NT2/D1 (cell line): ENCODE data around the gene SLC7A9.

Source experiments
- SUZ12 ChIP-seq: IDR thresholded peaks from 2 replicates; pipeline ENCODE4 v1.6.1; 2011; ENCODE audit not compliant: insufficient read length, insufficient read depth; ENCODE audit errors: extremely low read depth
- YY1 ChIP-seq: IDR thresholded peaks from 2 replicates; pipeline ENCODE4 v1.6.1; 2011; ENCODE audit not compliant: insufficient read length, insufficient read depth
- ZNF274 ChIP-seq: IDR thresholded peaks from 2 replicates; pipeline ENCODE4 v1.6.1; 2011; ENCODE audit warnings: mild to moderate bottlenecking, low read depth, low read length

DNA sequence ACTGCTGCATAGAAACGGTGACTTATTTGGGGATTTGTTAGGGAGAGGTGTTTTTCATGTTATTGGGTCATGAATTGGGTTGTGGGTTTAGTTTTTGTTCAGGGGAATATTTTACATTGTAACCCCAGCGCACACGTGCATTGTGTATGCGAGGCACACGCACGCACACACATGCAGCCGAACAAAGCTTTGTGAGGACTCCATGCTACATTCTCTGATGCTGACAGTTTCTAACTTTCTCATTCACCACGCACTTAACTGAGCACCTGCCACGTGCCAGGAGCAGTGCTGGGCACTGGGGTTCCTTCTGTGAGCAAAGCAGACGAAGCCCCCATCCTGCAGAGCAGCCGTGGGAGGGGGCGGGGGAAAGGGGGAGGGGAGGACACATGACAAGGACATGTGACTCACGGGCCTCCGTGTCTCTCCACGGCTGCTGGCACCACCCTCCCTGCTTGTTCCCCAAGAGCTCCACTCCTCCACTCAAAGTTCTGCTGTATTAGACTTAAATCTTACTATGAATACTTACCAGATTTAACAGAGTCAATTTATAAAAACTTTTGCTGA is 55.6 kb downstream of the SLC7A9 start:
- TF ChIP-seq SUZ12 (no peak), YY1 (no peak), ZNF274 (no peak)
